GM12878 (cell line): ENCODE measurements around the gene BCAR3. TPM values are rescaled to one million over a fixed set of nuclear protein-coding genes. Genes with fewer than 3 reads are reported as not detected.

Source experiments
- ATAC-seq: fragments of 200-7000 bp; cut with Tn5 transposase; 3 replicates; pipeline ENCODE4 v1.9.1; 2020; ENCODE audit warnings: mild to moderate bottlenecking, moderate library complexity
- BruUV-seq: library from RNA; stranded (reverse); fragments of 400-500 nt; replicated peaks from 2 replicates; lab custom pipeline; 2021; lab: Mats Ljungman, UMichigan
- CTCF ChIA-PET: fragments of 300-600 bp; sonication (Branson Sonifier 250); formaldehyde crosslinking; extraction: SDS; loops from one replicate; lab custom pipeline; 2021; ENCODE audit warnings: inconsistent platforms; lab: Yijun Ruan, JAX
- POLR2A ChIA-PET: fragments of 350-600 bp; formaldehyde crosslinking; extraction: SDS; loops from one replicate; lab custom pipeline; 2021; ENCODE audit warnings: inconsistent platforms; lab: Charles Lee
- RAD21 ChIA-PET: fragments of 300-600 bp; sonication (Branson Sonifier 250); formaldehyde crosslinking; loops from one replicate; lab custom pipeline; 2023; ENCODE audit warnings: antibody characterized with exemption; ENCODE audit not compliant: unreplicated experiment; lab: Charles Lee
- SMC1A ChIA-PET: fragments of 300-600 bp; sonication (Branson Sonifier 250); formaldehyde crosslinking; loops from one replicate; lab custom pipeline; 2023; ENCODE audit not compliant: unreplicated experiment, uncharacterized antibody; lab: Charles Lee
- DNase-seq: peaks from one replicate; pipeline ENCODE4 v3.0.0-alpha.2; 2011; ENCODE audit warnings: low read depth, low spot score
- FAIRE-seq: peaks from 3 replicates; lab custom pipeline; 2011; peaks lifted over from hg19 to GRCh38; lab: Jason Lieb, UNC
- H2AFZ ChIP-seq: 2 replicates; pipeline ENCODE4 v1.6.0; 2011; ENCODE audit warnings: low read depth, low read length, control low read depth; ENCODE audit not compliant: control insufficient read depth
- H3K27ac ChIP-seq: 2 replicates; pipeline ENCODE4 v1.5.1; 2011; ENCODE audit warnings: control low read depth; ENCODE audit not compliant: control insufficient read depth, insufficient read depth
- H3K27me3 ChIP-seq, 2 experiments: replicated peaks in 1 of 2; 2 replicates each; pipeline versions ENCODE4 v1.6.0 to v1.6.1; 2011; ENCODE audit warnings: low read length in 1 of 2; ENCODE audit not compliant: control insufficient read depth in 2 of 2, insufficient read depth in 2 of 2
- H3K36me3 ChIP-seq, 2 experiments: 2 replicates each; pipeline ENCODE4 v1.5.1; 2011; ENCODE audit warnings: low read length in 1 of 2; ENCODE audit not compliant: control insufficient read depth in 2 of 2, insufficient read depth in 2 of 2
- H3K4me1 ChIP-seq: 2 replicates; pipeline ENCODE4 v1.6.1; 2011; ENCODE audit warnings: mild to moderate bottlenecking, low read length, moderate library complexity, mixed read lengths; ENCODE audit not compliant: control insufficient read depth, insufficient read depth
- H3K4me2 ChIP-seq: 2 replicates; pipeline ENCODE4 v1.6.0; 2011; ENCODE audit warnings: control low read depth; ENCODE audit not compliant: control insufficient read depth, insufficient read depth
- H3K4me3 ChIP-seq: fragments of 200-600 bp; sonication (generic); 2 replicates; pipeline ENCODE4 v1.5.1; 2016
- H3K79me2 ChIP-seq: 2 replicates; pipeline ENCODE4 v1.6.0; 2011; ENCODE audit warnings: low read length; ENCODE audit not compliant: control insufficient read depth, insufficient read depth
- H3K9ac ChIP-seq: 2 replicates; pipeline ENCODE4 v1.8.0; 2011; ENCODE audit warnings: low read length, control low read depth, mixed read lengths; ENCODE audit not compliant: control insufficient read depth, insufficient read depth
- H3K9me3 ChIP-seq: replicated peaks from 3 replicates; pipeline ENCODE4 v1.5.1; 2011; ENCODE audit warnings: mild to moderate bottlenecking, low read length; ENCODE audit not compliant: control insufficient read depth, insufficient read depth
- H4K20me1 ChIP-seq: 2 replicates; pipeline ENCODE4 v1.6.0; 2011; ENCODE audit not compliant: control insufficient read depth, insufficient read depth
- FOXK2 ChIP-seq: fragments of 450-650 bp; IDR thresholded peaks from 2 replicates; pipeline ENCODE4 v1.6.1; 2017; ENCODE audit warnings: mild to moderate bottlenecking, moderate library complexity
- HDAC6 ChIP-seq: fragments of 200-600 bp; sonication (generic); IDR thresholded peaks from one replicate; pipeline ENCODE4 v1.8.0; 2017; ENCODE audit warnings: antibody characterized with exemption; ENCODE audit not compliant: unreplicated experiment
- MTA2 ChIP-seq: fragments of 450-650 bp; IDR thresholded peaks from 2 replicates; pipeline ENCODE4 v1.6.1; 2016; ENCODE audit warnings: low read depth, mild to moderate bottlenecking, moderate library complexity
- MYB ChIP-seq: fragments of 150-350 bp; IDR thresholded peaks from 2 replicates; pipeline ENCODE4 v1.6.1; 2014; ENCODE audit warnings: mild to moderate bottlenecking, low read depth, low read length, borderline replicate concordance
- POU2F2 ChIP-seq: IDR thresholded peaks from 3 replicates; pipeline ENCODE4 v1.6.1; 2011; ENCODE audit warnings: low read depth, mild to moderate bottlenecking, low read length, borderline replicate concordance
- RELB ChIP-seq: fragments of 450-650 bp; IDR thresholded peaks from 2 replicates; pipeline ENCODE4 v1.6.1; 2017; ENCODE audit warnings: low read depth, mild to moderate bottlenecking, moderate library complexity
- SMAD5 ChIP-seq: IDR thresholded peaks from 2 replicates; pipeline ENCODE4 v1.6.1; 2016; ENCODE audit warnings: antibody characterized with exemption, low read depth
- YY1 ChIP-seq: IDR thresholded peaks from 2 replicates; pipeline ENCODE4 v1.6.1; 2011; ENCODE audit warnings: low read depth, mild to moderate bottlenecking, low read length
- ZNF622 ChIP-seq: fragments of 450-650 bp; IDR thresholded peaks from 2 replicates; pipeline ENCODE4 v1.6.1; 2017; ENCODE audit warnings: mild to moderate bottlenecking, inconsistent platforms
- WGBS: methylation state at CpG from one replicate; pipeline ENCODE4 v1.1.6; 2016; ENCODE audit warnings: low lambda C conversion rate; ENCODE audit not compliant: insufficient replicate concordance, insufficient coverage; ENCODE audit errors: missing lambda C conversion rate; 5-methylcytosine and 5-hydroxymethylcytosine counted together
- in situ Hi-C: fragments of 300-500 bp; cut with MboI; formaldehyde crosslinking; loops from 9 replicates; pipeline ENCODE4 v1.14.3; 2018; ENCODE audit warnings: mixed read lengths
- intact Hi-C: fragments of 100-400 bp; cut with micrococcal nuclease; formaldehyde crosslinking; loops from one replicate; pipeline ENCODE4 v1.14.2; 2022; ENCODE audit not compliant: unreplicated experiment
- polyA plus RNA-seq, 11 experiments: library from polyadenylated mRNA; depleted of rRNA in 4 of 11; unstranded in 6 of 11; stranded (reverse) in 5 of 11; fragments of >200 nt; fragmentation: Nextera tagmentation in 4 of 11; fragmentation: Illumina TruSeq in 1 of 11; extraction: Ambion mirVana in 4 of 11; extraction: Trizol in 1 of 11; gene quantifications; 1 replicate in 1 of 11; 2 replicates in 10 of 11; pipeline versions ENCODE4 v1.2.1 to v1.2.3, GENCODE V29; 2011 to 2016; ENCODE audit warnings: inconsistent platforms in 2 of 11, missing spikeins in 2 of 11, low read depth in 1 of 11
- total RNA-seq, 4 experiments: library from RNA; depleted of rRNA in 3 of 4; stranded (reverse); fragments of >200 nt in 3 of 4; fragmentation: Illumina TruSeq in 1 of 4; extraction: Trizol in 1 of 4; gene quantifications; 2 replicates each; pipeline versions ENCODE4 v1.2.1 to v1.2.3, GENCODE V29; 2013 to 2021

The BCAR3 gene
- total and polyA plus RNA-seq, 10 of the 15 experiments (the other 5 are each of a cell fraction or from before 2014, with no cell fraction given) = 1.3 to 6.6 (median 1.8) TPM

GRCh38 chr1:93593854-93594602 is 87.6 kb downstream of the BCAR3 start (continued):
- no peak for TF ChIP-seq RELB
- no peak for TF ChIP-seq SMAD5
- no peak for TF ChIP-seq MTA2

- H3K79me2 ChIP-seq = no peaks in the 10 kb centered on the region
- ChIA-PET POLR2A (interaction anchor here (0.9 to 1.3 kb wide), 2 partner anchors 9 to 14 kb away, joined by 3 read pairs; no protein-coding TSS in a partner anchor), RAD21 (interaction anchor here (0.7 to 1.7 kb wide), 3 partner anchors 16 to 256 kb away, joined by 3 to 4 read pairs (median 3); no protein-coding TSS in a partner anchor), CTCF (interaction anchor here (0.6 to 2.9 kb wide), 6 partner anchors 23 to 252 kb away, joined by 3 to 12 read pairs (median 4); no protein-coding TSS in a partner anchor), SMC1A (interaction anchor here (0.8 to 1.9 kb wide), 6 partner anchors 11 to 148 kb away, joined by 3 to 6 read pairs (median 5); no protein-coding TSS in a partner anchor)
- no peaks in the 10 kb centered on the region; a peak in 1 of 4 replicates for H3K27me3 ChIP-seq
- H4K20me1 ChIP-seq = peaks cover 6% of the 10 kb centered on the region
- H3K4me2 ChIP-seq = no peak overlapping the region
- BruUV-seq = no TSS peak
- H2AFZ ChIP-seq = no peak overlapping the region
- in situ Hi-C loops = no loop called here
- ATAC-seq (no peak), DNase-seq (no peak), FAIRE-seq (no peak)
- intact Hi-C loops = no loop called here
- H3K36me3 ChIP-seq = no peaks in the 10 kb centered on the region
- peaks cover 4% of the 10 kb centered on the region for H3K4me1 ChIP-seq
- H3K9me3 ChIP-seq = no peaks in the 10 kb centered on the region
- TF ChIP-seq YY1 (no peak), FOXK2 (no peak), POU2F2 (no peak), HDAC6 (no peak), MYB (no peak), ZNF622 (no peak)
- no peak overlapping the region for H3K9ac ChIP-seq
- WGBS = 86% methylated on average over 6 of the region's 6 CpGs
- no peak overlapping the region for H3K27ac ChIP-seq
- no peak overlapping the region for H3K4me3 ChIP-seq
These were observed 89.1 kb downstream of the BCAR3 start for GRCh38 chr1:93592551-93592949.
